ENCODE measurements around the gene ADAM33.

Gene ADAM33

DNA sequence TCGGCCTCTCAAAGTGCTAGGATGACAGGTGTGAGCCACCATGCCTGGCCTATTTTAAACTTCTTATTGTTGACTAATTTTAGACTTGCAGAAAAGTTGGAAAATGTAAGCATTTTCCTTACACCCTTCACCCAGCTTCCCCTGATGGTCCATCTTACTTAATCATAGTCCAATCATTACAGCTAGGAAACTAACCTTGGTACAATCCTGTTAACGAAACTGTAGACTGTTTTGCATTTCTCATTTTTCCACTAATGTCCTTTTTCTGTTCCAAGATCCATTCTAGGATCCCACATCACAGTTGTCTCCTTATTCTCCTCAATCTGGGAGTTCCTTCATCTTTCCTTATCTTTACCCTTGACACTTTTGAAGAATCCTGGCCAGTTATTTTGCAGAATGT is 18.0 kb downstream of the ADAM33 start:
- no peak for DNase-seq (ENCODE audit: low read depth in 2 of 2)

DNA sequence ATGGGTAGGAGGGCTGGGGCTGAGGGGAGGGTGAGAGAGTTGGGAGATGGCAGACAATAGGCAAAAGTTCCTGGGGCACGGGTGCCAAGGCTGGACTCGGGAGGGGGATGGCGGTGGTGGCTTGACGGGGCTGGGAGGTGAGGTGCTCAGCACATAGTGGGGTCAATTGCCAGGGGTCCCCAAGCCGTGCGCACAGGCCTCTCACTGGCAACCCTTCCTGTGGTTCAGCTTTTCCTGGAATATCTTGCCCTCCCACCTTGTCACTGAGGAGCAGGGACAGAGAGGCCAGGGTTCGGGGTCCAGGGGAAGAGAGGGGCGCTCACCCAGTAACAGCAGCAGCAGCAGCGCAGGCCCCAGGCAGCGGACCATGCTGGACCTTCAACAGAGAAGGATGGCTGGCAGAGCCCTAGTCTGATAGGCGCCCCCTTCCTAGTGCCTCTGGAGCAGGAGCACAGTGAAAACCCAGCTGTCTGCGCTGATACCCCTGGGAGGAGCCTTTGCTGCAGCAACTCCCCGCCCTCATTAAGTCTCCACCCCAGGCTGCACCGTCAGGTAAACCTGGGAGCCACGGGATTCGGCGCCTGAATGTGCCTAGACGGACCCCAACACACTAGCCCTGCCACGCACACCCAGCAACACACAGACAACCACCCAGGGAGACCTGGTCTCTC is 18.6 kb downstream of the ADAM33 start, which contains the start of gene GFRA4:
TSS of gene GFRA4 (minus strand) at position 369 of the 671 bp plus-strand sequence. CDS start at position 369, 0 bp downstream.
- no peak for DNase-seq (ENCODE audit: low read depth in 2 of 2)

- no peak for DNase-seq (ENCODE audit: low read depth in 2 of 2)
Observed at GRCh38 chr20:3661814-3662665, 19.8 kb downstream of the ADAM33 start.

GRCh38 chr20:3661060-3661813 is 20.6 kb downstream of the ADAM33 start:
- DNase-seq (ENCODE audit: low read depth in 2 of 2) = no peak

GRCh38 chr20:3660262-3661059 is 21.3 kb downstream of the ADAM33 start:
- no peak for DNase-seq (ENCODE audit: low read depth in 2 of 2)

DNA sequence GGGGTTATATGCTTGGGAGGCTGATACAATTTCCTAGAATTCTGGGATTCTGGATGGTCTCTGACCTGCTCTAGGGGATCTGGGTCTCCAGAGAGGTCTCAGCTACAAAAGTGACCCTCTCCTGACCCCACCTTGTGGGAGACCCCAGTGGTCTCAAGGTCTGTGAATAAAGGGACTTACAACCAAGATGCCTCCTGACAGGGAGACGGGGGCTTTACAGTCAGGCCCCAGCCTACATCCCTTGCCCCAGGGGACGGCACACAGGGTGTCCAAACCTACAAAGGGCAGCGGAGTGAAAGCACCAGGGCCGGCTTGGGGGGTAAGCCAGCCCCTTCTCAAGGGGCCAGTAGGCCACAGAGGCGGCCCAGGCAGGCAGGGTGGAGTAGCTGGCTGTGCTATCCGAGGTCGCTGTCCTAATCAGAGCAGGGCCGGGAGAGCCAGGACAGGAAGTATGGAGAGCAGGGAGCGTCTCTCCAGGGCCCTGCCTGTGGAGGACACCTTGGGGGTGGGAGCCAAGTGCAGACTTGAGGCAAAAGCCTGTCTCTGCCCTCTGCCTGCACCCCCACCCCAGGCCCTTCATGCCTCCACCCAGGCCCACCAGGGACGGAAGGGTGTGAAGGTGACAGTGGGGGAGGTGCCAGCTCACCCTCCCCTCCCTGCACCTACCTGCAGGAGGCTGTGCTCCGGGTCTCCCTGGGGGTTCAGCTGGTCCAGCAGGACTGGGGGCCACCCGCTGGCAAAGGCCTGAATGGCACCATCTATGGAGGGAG is 22.1 kb downstream of the ADAM33 start:
- no peak for DNase-seq (ENCODE audit: low read depth in 2 of 2)

GRCh38 chr20:3658716-3659491 is 22.9 kb downstream of the ADAM33 start:
- no peak for DNase-seq (ENCODE audit: low read depth in 2 of 2)

GRCh38 chr20:3658019-3658715 is 23.6 kb downstream of the ADAM33 start:
- no peak for DNase-seq (ENCODE audit: low read depth in 2 of 2)

DNA sequence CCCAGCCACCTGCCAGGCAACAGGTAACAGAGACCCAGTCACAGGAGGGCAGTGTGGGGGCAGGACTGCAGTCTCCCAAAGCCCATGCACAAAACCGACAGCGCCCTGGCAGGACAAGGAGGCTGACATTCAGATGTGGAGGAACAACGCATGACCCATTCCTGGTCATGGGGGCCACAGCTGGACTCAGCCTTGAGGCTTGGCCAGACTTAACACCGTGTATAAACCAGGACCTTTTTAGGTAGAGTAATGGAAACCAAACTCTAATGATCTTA is 26.7 kb downstream of the ADAM33 start:
- DNase-seq (ENCODE audit: low read depth in 2 of 2) = no peak

GRCh38 chr20:3654326-3655130 is 27.3 kb downstream of the ADAM33 start:
- DNase-seq (ENCODE audit: low read depth in 2 of 2) = no peak

- no peak for DNase-seq (ENCODE audit: low read depth in 2 of 2)
Observed at GRCh38 chr20:3653921-3654320, 27.9 kb downstream of the ADAM33 start.

GRCh38 chr20:3652676-3653596 is 28.9 kb downstream of the ADAM33 start:
- no peak for DNase-seq (ENCODE audit: low read depth in 2 of 2)

DNA sequence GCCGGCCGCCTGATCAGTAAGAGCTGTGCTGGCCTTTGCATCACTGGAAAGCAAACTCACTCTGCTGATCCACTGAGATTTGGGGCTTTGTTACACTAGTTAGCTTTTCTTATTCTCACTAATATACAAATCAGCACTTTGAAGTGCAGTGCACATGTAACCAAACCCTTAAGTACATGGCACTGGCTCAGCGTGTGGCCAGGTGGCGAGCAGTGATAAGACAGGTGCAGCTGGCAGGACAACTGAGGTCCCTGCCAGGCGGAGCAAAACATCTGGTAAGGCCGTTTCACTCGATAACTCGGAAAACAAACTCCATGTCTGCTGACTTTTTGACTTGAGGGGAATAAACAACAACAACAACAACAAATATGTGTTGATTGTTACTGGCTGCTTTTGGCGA is 29.6 kb downstream of the ADAM33 start:
- no peak for DNase-seq (ENCODE audit: low read depth in 2 of 2)

- no peak for DNase-seq (ENCODE audit: low read depth in 2 of 2)
Observed at GRCh38 chr20:3651204-3651962, 30.4 kb downstream of the ADAM33 start.

- no peak for DNase-seq (ENCODE audit: low read depth in 2 of 2)
Observed at GRCh38 chr20:3648951-3649350, 32.9 kb downstream of the ADAM33 start.

GRCh38 chr20:3647473-3647872 is 34.3 kb downstream of the ADAM33 start:
- DNase-seq (ENCODE audit: low read depth in 2 of 2) = no peak

GRCh38 chr20:3646651-3647050 is 35.2 kb downstream of the ADAM33 start:
- DNase-seq (ENCODE audit: low read depth in 2 of 2) = no peak
